Measurements from ENCODE around the gene SMKR1.

GRCh38 chr7:129514683-129515082 is 12.4 kb downstream of the SMKR1 start:
- TF ChIP-seq CTCF (IDR thresholded peaks at IDR 0.05; ENCODE audit: low read depth, low read length) (no peak), EZH2phosphoT487 (IDR thresholded peaks at IDR 0.05; ENCODE audit: low read depth) (no peak)

All from OCI-LY3 (cell line).